GM18909 (cell line): Measurements from ENCODE around the gene CCRL2.
"Not testable (repeated sequence)": the region's sequence is repeated elsewhere in the genome, so short reads cannot be mapped to it uniquely, and the experiment has no call there.

ENCODE experiments used
- ATAC-seq: cut with Tn5 transposase; IDR thresholded peaks from one replicate; pipeline ENCODE4 v1.9.1; 2021; ENCODE audit warnings: mild to moderate bottlenecking; ENCODE audit not compliant: unreplicated experiment, poor library complexity

CCRL2 gene

DNA sequence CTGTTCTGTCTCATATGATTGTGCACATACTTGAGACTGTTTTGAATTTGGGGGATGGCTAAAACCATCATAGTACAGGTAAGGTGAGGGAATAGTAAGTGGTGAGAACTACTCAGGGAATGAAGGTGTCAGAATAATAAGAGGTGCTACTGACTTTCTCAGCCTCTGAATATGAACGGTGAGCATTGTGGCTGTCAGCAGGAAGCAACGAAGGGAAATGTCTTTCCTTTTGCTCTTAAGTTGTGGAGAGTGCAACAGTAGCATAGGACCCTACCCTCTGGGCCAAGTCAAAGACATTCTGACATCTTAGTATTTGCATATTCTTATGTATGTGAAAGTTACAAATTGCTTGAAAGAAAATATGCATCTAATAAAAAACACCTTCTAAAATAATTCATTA is 31.2 kb upstream of the CCRL2 start:
- no peak for ATAC-seq

DNA sequence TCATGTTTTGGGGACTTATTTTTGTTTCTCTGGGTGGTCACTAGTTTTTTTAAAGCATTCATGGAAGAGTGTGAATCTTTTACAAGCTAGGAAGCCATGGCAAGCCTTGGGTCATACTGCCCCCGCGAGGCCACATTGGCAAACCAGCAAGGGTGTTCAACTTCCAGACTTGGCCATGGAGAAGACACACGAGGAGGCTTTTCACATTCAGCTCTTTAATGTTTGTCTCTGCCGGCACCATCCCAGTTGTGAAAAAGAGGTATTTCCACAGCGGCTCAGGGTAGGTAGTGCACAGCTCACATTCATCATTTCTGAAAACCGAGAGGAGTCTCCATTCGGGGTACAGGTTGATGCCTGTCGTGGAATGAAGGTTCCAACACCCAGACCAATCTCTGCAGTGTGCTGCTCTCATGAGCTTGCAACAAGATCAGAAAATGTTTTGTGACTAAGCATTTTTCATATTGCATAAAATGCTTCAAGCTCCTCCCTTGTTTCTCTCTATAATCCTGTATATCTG is 28.6 kb upstream of the CCRL2 start:
- ATAC-seq = no peak

DNA sequence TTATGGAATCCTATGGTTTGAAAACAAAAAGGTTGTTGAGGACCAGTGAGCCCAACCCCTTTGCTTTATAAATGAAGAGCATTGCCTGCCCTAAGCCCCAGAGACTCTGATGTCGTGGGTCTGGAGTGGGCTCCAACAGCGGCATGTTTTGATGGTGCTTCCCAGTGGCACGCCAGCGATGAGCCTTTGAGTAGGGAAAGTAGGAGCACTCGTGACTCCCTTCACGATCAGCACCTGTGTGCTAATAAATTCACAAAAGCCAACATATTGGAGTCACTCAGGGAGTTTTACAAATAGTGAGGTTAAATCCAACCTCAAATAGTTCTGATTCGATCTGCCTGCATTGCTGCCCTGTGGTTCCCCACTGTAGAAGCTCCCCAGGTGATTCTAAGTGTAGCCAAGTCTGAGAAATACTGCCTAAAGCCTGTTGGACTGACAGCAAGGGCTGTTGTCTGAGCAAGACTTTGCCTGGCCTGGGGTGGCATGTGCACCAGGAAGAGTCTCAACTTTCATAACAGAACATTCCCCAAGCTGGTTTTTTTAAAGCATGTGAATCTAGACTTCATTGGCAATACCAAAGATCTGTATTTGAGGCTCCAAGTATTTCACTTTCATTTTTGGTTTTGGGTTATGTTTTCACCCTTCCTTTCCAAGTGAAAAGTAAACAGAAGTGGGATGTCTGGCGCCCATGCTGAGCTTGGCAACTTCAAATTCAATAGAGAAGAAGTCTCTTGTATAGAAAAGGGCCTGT is 26.4 kb upstream of the CCRL2 start:
- no peak for ATAC-seq

DNA sequence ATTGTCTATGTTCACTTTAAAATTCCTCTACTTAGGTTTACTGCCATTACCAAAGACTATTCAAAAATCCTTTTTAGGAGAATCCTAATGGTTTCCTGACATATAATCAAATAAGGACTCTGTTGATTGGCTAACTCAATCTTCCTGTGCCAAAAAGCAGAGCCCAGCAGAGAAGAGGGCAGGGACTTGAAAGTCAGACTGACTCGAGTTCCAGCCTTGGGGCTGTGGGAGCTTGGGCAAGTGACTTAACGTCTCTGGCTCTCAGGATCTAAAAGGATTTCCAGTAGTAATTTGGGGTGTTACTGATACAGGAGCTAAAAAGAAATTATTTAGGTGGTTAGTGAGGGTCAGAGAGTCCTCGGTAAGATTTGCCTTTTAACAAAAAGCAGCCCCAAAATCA is 25.4 kb upstream of the CCRL2 start:
- ATAC-seq = no peak

DNA sequence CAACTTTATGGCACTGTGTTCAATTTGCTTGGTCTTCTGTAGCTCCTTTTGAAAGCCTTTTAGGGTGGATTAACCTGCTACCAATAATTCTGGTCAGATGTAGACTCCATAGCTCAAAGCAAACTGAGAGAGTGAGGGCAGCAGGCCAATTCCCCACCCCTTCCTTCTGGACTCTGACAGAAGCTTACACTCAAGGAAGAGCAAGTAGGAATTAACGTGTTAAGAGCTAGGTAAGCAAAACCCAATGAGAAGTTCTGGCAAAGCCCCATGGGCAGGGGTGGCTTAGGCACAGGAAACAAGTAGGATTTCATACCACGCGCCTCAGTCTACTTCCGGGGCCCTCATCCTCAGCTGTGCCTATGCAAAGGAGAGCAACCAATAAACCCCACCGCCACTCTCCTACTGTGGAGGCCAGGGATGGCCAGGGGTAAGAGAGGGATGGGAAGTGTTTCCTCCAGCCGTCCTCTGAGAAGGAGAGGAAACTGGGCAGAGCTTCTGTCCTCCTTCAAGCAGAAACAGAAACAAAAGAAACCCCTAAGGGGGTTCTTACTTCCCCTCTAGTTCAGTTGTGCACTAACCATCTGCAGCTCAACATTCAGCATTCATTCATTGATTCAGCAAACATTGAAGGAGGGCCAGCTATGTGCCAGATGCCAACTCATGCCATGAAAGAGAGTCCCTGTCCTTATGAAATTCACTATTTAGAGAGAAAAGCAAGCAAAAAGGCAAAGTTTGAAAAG is 23.7 kb upstream of the CCRL2 start:
- no peak for ATAC-seq

DNA sequence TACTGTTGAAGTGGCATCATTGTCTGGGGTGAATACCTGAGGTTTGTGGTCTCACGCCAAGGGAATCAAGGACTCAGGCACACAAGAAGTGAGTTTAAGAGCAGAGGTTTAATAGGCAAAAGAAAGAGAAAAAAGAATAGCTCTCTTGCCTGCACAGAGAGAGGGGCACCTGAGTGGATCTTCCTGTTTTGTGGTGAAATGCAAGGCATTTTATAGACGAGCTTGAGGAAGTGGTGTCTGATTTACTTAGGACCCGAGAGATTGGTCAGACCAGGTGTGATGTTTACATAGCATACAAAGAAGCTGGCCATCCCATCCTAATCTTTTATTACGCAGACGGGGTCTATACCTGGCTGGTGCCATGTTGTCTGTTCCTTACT is 23.1 kb upstream of the CCRL2 start:
- no peak for ATAC-seq

DNA sequence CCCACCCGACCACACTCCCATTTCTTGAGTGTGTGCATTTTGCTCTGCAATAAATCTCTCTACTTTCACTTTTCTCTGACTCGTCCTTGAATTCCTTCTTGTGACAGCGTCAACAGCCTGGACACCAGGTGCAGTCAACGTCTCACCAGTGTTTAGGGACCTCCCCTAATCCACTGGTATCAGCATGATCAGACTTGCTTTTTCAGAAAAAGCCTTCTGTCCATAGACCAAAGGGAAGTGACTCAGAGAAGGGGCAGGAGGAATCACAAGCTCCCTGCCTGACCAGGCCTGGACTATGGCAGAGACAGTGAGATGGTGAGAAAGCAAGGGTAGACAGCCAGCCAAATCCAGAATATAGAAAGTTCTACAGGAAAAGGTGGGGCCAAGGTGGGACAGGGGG is 20.9 kb upstream of the CCRL2 start:
- ATAC-seq = no peak

DNA sequence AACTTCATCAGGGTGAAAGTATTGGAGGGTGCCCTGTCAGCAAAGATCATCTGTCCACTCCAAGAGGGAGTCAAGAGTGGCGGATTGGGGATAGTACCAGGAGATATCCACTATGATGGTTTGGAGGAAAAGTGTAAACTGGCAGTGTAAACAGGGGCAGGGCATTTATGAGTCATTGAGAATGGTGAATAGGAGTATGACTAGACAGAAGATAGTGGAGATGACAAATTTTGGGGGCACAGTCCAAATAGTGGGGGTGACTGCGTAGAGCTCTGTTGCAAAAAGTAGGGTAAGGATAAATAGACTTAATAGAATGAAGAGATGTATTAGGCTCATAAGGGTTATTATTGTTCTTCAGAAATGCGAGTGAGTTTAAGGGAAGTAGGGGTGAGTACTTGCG is 18.2 kb upstream of the CCRL2 start:
- ATAC-seq = not testable (repeated sequence)

DNA sequence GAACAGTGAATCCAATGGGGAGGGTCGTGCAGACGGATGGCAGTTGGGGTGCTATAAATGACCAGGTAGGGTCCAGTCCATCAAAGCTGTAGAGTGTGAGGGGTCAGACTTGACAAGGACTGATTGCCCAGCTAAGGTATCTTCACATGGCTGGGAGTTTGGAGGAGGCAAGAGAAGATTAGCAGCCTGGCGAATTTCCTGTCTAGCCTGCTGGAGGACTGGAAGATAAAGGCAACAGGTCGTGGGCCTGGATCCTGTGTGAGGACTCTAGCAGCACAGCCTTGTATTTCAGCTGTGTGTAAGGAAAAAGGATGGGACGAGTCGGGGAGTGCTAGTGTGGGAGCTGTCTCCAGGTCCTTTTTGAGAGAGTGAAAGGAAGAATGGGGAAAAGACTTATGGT is 17.8 kb upstream of the CCRL2 start:
- no peak for ATAC-seq

DNA sequence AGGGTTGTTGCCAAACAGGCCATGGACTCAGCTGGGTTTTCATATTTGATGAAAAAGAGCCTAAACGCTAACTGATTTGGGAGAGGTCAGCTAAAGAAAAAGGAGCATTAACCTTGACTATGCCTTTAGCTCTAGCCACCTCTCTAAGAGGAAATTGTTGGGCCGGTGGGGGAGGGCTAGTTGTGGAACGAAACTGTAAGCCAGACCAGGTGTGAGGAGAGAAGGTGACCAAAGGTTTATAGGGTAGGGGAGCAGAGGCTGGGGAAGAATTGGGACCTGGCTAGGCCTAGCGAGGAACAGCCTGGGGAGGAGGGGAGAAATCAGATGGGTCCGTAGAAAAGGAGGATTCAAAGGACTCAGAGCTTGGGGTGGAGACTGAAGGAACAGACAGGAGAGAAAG is 15.5 kb upstream of the CCRL2 start:
- ATAC-seq = not testable (repeated sequence)

DNA sequence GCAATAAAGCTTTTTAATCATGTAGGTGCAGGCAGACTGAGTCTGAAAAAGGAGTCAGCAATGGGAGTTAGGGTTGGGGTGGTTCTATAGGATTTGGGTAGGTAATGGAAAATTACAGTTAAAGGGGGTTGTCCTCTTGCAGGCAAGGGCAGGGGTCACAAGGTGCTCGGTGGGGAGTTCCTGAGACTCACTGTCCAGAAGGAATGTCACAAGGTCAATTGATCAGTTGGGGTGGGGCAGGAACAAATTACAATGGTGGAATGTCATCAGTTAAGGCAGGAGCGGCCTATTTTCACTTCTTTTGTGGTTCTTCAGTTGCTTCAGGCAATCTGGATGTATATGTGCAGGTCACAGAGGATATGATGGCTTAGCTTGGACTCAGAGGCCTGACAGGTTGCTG is 14.0 kb upstream of the CCRL2 start:
- ATAC-seq = no peak

DNA sequence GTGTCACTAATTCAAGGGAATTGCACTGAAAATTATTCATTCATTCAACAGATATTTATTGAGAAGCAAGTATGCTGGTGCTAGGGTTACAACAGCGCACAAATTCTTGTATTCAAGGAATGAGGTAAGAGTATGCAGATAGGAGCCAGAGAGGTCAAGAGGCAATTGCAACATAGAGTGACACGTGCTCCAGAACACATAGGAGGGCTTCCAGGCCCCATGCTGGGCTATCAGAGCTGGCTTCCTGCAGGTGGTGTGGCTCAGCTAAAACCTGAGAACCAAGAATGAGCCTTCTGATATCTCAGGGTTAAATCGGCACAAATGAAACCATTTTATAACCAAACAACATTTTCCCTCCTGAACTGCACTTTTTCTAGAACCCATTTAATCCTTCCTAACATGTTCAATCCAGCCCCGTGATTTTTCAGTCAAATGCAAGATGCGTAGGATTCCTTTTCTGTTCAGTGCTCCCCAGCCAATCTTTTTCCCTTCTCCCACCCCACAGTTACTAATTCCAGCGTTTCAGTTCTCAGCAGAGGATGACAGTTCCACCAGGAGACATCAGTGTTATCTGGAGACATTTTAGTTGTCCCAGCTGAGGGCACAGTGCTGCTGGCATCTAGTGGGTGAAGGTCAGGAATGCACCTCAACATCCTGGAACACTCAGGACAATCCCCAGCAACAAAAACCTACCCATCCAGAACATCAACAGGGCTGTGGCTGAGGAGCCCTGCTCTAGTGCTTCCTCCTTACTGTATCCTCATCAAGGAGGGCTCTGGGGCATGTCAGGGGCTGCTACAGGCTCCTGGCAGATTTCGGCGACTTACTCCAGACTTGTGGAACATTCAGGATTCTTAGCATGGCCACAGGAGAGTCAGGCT is 13.3 kb upstream of the CCRL2 start:
- no peak for ATAC-seq

DNA sequence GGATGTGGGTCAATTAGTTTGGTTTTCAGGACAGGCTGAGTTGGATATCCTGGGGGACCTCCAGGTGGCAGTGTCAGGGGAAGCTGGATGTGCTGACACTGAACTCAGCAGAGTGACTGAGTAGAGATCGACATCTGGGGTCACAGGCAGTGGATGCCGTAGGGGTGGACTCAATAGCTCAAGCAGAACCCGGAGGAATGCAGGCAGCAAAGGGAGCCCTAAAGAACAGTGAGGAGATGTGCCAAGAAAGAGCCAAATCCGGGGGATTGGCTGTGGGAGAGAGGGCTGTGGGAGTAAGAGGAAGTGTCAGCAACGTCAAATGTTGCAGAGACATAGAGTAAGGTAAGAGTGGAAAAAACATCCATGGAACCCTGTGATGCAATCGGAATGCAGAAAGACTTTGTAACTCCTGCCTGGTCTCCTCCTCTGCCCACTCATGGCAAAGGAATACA is 11.8 kb upstream of the CCRL2 start:
- ATAC-seq = no peak

DNA sequence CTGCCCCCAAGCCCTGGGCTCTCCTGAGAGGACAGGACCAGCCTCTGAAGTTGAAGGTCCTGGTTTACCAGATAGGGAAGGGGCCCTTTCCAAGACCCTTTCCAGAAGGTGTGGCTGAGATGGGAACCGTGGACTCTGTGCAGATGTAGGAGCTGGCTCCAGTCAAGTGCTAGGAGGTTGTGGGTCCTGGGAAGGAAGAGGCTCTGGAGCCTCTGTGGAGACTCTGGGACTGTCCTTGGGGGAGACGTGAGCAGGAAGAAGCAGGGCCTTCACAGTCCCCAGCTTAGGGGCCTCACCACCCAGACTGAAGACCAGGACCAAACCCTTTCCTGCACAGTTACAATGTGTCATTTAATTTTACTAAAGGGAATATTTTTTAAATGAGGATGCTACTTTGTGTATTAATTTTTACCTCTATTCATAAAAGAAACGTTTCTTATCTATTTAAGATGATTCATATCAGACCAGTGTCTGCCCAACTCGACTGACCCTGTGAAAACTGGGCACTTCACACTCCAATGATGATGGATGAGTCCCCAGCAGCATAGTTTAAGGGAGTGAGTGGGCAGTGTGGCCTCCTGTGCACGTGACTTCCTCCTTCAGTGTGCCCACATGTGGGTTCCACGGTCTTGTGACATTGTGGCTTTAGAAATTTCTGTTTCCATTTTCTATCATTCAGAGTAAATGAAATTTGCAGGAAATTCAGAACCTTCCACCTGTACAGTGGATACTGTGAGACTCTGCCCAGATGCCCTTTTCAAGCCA is 11.1 kb upstream of the CCRL2 start:
- ATAC-seq = no peak

DNA sequence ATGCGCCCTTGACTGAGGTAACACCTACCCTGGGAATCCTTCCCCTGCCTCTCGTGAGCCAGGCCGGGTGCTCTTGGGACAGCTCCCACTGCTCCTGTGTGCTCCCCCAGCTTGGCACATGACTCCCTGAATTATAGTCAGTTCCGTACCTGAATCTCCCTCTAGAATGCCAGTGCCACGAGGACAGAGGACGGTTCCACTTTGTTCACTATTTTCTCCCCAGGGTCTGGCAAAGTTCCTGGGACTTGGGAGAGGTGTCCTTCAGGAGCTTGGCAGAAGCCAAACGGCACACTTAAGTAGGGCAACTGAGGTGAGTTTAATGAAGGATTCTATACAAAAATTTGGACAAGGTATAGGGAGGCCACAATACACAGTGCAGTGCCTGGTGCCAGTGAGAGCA is 9.9 kb upstream of the CCRL2 start:
- ATAC-seq = no peak

DNA sequence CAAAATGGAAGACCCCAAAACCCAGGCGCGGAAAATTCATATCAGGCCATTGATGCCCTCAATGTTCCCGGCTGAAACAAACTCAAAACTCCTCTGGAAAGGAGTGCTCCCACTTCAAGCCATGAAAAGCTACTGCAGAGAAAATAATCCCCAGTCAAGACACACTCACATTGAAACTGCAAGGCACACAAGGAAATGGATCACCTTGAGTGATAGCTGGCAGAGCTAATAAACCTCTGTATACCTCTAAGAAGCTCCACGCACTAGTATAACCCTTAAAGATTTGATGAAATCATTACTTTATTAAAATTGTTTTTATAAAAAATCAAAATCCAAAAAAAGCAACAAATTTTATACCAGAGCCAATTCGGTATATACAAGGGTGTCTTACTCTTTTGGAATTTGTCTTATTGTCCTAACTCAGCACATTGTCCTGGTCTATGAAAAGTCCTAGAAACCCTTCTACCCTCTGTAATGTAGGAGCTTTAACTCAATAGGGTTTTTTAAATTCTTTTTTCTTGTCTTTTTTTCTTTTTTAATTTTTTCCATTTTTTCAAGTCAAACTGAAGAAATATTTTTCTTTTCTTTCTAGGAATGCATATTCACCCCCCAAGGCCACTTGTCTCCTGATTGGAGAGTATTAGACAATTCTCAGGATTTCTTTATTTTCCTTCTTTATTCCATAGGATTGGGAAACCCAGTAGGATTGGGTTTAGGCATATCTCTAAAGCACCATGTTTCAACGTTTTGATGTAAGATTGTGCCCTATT is 8.7 kb upstream of the CCRL2 start:
- no peak for ATAC-seq

DNA sequence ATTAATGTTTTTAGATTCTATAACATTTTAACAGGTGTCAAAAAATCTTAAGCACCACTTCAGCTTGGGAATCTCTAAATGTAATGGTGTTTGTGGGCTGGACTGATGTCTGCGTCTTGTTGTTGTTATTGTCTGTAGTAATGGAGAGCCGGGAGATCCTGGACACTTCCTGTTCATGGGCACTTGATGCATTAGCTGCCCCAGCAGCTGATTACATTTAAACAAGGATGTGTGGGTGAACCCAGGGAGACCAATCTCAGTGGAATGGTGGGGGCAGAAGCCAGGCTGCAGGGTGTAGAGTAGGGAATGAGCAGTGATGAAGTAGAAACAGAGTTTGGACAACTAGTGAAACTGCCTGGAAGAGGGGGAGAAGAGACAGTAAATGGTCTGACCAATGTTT is 8.0 kb upstream of the CCRL2 start:
- no peak for ATAC-seq

DNA sequence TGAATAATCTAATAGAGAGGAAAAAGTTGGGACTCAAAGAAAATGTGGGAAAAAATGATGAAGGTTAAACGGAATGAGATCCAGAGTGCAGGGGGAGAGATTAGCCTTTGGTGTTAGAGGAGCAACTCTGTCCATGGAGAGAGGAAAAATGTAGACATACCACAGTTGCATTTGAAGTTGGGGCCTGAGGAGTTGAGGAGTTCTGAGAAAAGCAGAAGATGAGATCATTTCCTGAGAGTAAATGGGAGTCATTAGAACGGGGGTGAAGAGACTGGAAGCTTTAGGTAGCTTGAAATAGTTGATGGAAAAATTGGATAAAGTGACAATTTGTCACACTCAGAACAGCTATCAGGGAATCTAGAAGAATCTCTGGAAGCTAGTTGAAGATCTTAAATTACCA is 7.5 kb upstream of the CCRL2 start:
- no peak for ATAC-seq

DNA sequence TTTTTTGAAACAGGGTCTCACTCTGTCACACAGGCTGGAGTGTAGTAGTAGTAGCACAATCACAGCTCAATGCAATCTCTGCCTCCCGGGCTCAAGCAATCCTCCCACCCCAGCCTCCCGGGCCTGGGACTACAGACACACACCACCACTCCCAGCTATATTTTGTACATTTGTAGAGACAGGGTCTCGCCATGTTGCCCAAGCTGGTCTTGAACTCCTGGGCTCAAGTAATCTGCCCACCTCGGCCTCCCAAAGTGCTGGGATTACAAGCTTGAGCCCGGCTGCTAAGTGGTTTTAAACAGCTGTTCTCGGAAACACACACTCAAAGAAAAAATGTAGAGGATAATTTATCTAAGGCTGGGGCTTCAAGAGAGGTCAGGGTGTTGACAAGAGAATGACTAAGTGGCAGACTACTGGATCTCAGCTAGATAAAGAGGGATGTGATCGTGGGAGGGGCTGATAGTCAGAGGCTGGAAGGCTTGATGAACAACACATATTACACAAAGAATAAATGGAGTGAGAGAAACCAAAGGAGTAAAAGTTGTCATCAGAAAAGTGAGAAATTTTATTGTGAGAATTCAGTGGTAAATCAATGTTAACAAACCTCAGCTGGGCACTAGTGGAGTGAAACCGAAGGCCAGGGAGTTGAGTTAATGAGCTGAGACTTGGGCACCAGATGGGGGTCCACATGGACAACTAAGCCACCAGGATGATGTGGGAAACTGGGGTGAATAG is 6.9 kb upstream of the CCRL2 start:
- ATAC-seq = no peak
